Hindlimb muscle (tissue), 1 donor: Measurements from ENCODE around the gene CAGE1. TPM values are rescaled to one million over a fixed set of nuclear protein-coding genes. Genes with fewer than 3 reads are reported as not detected.
A peak's percentile ranks its signal among the peaks of the same experiment; 100 is the strongest.
"Not testable (repeated sequence)": the region's sequence is repeated elsewhere in the genome, so short reads cannot be mapped to it uniquely, and the experiment has no call there.

ENCODE experiments used
- DNase-seq: peaks from one replicate; pipeline ENCODE4 v3.0.0-alpha.2; 2013
- polyA plus RNA-seq: library from polyadenylated mRNA; unstranded; fragments of 120-200 nt; gene quantifications from one replicate; pipeline ENCODE4 v1.2.1, GENCODE V29; 2013; ENCODE audit not compliant: insufficient read length

Gene CAGE1
- polyA plus RNA-seq, 1 donor, result 0.06 TPM

DNA sequence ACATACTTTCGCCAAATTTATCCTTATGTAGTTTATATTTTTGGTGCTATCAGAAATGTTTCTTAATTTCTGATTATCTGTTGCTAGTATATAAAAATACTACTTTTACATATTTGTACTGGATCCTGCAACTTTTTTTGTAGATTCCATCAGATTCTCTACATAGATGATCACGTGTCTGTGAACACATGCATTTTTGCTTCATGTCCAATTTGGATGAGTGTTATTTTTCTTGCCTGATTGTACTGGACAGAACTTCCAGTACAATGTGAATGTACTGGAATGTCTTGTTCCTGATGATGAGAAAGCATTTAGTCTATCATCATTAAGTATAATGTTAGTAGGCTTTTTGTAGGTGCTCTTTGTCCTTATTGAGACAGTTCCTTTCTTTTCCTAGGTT, 51.5 kb downstream of the CAGE1 start:
- DNase-seq, result no peak

DNA sequence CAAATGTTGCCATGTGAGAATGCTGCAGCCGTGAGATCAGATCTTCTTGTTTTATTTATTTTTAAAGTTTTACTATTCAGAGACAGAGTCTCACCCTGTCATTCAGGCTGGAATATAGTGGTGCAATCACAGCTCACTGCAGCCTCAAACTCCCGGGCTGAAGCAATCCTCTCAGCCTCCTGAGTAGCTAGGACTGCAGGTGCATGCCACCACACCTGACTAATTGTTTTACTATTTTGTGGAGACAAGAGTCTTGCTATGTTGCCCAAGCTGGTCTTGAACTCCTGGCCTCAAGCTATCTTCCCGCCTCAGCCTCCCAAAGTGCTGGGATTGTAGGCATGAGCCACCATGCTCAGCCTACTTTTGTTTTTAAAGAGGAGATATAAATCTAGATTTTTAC, 54.0 kb downstream of the CAGE1 start:
- no peak for DNase-seq

- DNase-seq, result no peak
These were observed 54.9 kb downstream of the CAGE1 start for GRCh38 chr6:7334685-7335084.

- no peak for DNase-seq
These were observed 57.3 kb downstream of the CAGE1 start for GRCh38 chr6:7332090-7332745.

- no peak for DNase-seq
These were observed 58.1 kb downstream of the CAGE1 start for GRCh38 chr6:7331452-7331851.

- no peak for DNase-seq
These were observed 61.3 kb downstream of the CAGE1 start for GRCh38 chr6:7328243-7328642.

DNA sequence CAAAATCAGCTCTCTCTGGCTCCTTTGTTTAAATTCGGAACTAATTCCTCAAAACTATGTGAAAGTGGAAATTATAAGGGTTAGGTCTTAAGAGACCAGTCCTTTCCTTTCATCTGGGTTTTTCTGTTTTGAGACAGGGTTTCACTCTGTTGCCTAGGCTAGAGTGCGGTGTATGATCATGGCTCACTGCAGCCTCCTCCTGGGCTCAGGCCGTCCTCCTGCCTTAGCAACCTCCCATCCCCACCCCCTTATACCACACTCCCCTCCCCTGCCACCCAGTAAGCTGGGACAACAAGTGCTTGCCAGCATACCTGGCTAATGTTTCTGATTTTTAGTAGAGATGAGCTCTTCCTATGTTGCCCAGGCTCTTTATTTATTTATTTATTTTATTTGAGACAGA, 63.8 kb downstream of the CAGE1 start:
- DNase-seq, result no peak

DNA sequence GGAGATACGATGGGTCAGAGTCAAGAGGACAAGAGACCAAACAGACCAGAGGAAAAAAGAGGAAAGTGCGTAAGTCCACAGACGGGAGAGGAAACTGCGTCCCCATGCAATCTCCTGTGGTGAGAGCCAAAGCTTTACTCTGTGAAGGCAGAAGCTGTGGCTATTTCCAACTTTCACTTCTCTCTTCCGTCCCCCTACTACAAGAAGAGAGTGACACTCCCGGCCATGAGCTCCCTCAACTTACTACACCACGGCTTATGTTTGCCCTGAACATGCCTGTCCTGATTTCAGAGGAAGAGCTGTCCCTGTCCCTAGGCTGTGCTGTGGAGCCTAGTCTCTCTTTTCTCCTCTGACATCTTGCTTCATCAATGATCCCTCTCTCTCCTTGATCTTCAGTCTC, 65.0 kb downstream of the CAGE1 start:
- no peak for DNase-seq

DNA sequence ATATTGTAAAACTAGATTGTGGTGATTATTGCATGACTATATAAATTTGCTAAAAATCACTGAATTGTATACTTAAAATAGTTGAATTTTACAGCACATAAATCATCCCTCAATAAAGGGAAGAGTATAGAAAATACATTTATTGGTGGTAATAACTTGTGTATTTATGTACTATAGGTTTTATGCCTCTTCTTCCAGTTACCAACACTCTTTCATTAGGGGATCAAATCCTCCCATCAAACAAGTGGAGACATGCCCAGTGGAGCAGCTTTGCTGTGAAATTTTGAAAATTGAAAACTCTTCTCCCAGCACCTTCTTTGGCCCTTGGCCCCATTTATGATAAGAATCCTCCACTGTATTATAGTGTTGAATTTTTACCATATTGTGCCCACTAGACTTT, 66.5 kb downstream of the CAGE1 start:
- no peak for DNase-seq

DNA sequence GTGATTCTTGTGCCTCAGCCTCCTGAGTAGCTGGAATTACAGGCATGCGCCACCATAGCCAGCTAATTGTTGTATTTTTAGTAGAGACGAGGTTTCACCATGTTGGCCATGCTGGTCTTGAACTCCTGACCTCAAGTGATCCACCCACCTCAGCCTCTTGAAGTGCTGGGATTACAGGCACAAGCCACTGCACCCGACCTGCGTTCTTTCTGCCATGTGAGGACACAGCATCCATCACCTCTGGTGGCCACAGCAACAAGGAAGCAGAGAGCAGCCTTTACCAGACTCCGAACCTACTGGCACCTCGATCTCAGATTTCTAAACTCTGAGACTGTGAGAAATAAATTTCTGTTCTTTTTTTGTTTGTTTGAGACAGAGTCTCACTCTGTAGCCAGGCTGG, 67.7 kb downstream of the CAGE1 start:
- DNase-seq, result not testable (repeated sequence)

DNA sequence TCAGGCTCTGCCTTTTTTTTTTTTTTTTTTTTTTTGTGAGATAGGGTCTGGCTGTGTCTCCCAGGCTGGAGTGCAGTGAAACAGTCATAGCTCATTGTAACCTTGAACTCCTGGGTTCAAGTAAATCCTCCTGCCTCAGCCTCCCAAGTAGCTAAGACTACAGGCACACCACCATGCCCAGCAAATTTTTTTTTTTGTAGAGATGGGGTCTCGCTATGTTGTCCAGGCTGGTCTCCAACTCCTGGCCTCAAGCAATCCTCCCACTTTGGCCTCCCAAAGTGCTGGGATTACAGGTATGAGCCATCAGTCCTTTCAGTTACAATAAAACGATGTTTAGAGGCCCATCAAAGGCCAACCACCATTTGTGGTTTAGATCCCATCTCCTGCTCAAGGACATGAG, 70.1 kb downstream of the CAGE1 start:
- not testable (repeated sequence) for DNase-seq

DNA sequence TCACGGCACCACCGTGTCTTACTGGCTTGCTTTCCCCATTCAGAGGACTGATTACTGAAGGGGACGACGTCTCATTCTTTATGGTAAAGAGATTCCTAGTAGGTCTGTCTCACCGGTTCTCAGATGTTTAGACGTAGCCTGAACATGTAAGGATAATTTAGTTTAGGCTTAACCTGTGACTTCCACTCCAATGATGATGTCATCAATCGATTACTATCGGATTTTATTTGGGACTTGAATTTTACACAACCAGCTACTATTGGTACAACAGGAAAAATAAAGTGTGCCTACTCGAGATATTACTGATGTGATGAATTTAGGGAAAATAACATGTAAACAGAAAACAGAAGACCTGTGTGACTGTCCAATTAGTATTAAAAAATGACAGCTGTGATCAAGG, 72.0 kb downstream of the CAGE1 start:
- DNase-seq, result no peak

DNA sequence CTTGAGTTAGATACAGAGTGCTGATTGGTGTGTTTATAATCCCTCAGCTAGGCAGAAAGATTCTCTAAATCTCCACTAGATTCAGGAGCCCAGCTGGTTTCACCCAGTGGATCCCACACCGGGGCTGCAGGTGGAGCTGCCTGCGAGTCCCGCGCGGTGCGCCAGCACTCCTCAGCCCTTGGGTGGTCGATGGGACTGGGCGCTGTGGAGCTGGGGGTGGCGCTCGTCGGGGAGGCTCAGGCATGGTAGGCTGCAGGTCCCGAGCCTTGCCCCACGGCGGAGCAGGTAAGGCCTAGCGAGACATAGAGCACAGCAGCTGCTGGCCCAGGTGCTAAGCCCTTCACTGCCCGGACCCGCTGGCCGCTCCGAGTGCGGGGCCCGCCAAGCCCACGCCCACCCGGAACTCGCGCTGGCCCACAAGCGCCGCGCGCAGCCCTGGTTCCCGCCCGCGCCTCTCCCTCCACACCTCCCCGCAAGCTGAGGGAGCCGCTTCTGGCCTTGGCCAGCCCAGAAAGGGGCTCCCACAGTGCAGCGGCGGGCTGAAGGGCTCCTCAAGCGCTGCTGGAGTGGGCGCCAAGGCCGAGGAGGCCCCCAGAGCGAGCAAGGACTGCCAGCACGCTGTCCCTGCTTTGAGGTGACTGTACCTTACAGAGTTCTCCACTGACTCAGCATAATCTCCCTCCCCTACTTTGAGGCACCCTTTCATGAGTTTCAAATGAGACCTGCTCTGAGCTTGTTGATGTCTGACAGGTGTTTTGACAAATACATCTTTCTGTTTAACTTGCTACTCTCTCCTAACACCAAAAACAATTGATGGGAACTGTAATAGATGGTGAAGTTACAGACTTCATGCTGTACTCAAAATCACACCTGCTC, 72.6 kb downstream of the CAGE1 start:
- DNase-seq, result no peak

DNA sequence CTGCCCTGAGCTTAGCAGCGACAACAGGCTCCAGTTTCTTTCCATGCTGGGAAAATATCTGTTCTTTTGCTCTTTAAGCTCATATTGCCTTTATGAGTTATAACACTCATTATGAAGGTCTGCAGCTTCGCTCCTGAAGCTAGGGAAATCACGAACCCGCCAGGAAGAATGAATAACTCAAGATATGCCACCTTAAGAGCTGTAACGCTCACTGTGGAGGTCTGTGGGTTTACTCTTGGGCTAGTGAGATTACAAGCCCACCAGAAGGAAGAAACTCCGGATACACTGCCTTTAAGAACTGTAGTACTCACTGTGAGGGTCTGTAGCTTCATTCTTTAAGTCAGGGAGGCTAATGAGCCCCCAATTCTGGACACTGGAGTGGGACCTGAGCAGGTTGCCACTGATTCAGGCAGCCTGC, 73.6 kb downstream of the CAGE1 start:
- DNase-seq, result no peak

DNA sequence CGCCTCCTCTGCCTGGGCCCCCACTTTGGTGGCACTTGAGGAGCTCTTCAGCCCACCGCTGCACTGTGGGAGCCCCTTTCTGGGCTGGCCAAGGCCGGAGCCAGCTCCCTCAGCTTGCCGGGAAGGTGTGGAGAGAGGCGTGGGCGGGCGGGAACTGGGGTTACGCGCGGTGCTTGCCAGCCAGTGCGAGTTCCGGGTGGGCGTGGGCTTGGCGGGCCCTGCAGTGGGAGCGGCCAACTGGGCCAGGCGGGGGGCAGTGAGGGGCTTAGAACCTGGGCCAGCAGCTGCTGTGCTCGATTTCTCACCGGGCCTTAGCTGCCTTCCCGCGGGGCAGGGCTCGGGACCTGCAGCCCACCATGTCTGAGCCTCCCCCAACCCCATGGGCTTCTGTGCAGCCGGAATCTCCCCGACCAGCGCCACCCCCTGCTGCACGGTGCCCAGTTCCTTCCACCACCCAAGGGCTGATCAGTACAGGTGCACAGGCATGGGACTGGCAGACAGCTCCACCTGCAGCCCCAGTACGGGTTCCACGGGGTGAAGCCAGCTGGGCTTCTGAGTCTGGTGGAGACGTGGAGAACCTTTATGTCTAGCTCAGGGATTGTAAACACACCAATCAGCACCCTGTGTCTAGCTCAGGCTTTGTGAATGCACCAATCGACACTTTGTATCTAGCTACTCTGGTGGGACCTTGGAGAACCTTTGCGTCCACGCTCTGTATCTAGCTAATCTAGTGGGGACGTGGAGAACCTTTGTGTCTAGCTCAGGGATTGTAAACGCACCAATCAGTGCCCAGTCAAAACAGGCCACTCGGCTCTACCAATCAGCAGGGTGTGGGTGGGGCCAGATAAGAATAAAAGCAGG, 74.2 kb downstream of the CAGE1 start:
- DNase-seq, result not testable (repeated sequence)

GRCh38 chr6:7314414-7314813, 75.1 kb downstream of the CAGE1 start:
- DNase-seq, result no peak

DNA sequence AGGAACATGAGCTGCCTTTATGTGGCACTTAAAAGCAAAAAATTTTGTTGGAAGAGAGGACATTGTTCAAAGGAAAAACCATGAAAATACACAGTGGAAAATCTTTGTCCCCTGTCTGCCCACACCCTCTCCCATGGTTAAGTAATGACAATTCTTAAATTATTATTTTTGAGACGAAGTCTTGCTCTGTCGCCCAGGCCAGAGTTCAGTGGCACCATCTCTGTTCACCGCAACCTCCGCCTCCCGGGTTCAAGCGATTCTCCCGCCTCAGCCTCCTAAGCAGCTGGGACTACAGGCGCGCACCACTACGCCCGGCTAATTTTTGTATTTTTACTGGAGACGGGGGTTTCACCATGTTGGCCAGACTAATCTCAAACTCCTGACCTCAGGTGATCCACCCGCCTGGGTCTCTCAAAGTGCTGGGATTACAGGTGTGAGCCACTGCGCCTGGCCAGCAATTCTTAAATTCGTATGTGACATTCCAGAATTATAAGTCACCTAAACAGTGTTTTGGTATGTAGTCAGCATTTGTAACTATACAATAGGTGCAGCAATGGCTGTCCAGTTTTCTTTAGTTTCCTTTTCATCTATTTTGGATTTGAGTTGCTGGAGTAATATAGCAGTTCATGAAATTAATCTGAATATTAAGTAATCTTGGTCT, 75.9 kb downstream of the CAGE1 start:
- no peak for DNase-seq

DNA sequence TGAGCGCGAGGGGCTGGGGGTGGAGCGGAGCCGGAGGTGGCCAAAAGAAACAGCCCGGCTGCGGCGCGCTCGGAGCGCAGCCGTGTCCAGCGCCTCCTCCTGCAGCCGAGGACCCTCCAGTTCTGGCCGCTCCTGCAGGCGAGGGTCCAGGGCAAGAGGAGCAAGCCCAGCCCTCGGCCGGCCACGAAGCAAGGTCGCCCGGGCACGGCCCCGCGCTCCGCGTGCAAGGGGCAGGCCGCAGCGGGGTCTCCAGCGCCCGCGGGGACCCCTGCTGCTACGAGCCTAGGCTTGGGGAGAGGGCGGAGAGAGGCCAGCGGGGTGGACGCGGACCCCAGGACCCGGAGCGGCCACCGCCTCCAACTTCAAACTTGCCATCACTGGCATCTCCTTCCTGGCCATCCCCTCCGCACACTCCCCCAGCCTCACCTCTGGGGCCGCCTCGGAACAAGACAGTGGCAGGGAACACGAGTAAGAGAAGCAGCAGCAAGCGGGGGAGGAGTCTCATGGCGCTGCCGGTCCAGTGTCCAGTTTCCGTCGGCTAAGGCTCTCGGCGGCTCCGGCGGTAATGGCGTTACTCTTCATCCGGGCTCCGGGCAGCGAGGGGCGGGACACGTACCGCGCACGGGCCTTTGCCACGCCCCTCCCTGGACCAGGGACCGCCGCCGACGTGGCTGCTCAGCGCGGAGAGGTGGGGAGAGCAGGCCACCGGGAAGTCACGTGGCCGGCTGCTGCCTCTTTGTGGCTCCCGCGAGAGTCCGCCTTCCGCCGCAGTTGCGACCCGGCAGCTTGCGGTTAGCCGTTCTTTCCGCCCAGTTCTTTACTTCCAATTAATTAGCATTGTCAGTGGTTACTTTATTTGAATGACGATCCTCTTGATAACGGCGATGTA, 76.7 kb downstream of the CAGE1 start, which contains the start of gene SSR1:
Gene SSR1, minus strand, starts transcription at position 584 of the 889 bp plus-strand sequence. Its CDS starts 79 bp downstream, at position 505.
- peak; percentile 99 for DNase-seq

DNA sequence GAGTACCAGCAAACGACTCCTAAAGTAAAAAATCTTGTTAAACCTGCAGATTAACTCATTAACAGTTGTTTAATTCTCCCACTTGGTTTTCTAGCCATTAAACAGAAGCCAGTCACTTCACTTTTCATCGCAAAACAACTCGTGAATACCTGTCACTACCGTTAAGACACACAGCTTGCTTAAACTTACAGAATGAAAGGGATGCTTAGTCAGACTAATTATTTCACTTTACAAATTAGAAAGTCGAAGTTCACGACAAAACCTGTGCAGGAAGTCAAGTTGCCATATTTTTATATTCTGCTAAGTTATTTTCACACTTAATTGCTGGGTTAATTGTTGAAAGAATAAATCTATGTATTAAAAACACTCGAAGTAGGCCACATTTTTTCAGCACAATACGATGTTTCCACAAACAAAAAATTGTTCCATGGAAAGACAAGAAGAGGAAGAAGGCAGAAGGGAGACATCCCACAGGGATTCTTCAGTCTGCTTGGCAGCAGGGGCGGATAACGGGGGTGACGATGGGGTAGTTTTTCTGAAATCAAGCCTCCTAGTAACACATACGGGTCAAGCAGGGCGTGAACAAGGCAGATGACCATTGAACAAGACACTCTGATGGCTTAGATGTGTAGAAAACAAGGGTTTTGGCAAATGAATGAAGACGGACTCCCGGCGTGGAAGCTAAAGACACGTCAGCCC, 77.5 kb downstream of the CAGE1 start:
- DNase-seq, result no peak

- no peak for DNase-seq
These were observed 78.4 kb downstream of the CAGE1 start for GRCh38 chr6:7311176-7311575.

DNA sequence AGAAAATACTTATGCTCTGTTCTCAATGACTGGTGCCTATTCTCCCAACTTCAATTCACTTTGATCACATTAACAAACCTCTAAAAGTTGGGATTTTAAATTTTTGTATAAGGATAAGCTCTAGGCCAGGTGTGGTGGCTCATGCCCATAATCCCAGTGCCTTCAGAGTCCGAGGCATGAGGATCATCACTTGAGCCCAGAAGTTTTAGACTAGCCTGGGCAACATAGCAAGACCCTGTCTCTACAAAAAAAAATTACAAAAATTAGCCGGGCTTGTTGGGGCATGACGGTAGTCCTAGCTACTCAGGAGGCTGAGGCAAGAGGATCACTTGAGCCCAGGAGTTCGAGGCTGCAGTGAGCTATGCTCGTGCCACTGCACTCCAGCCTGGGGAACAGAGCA, 80.5 kb downstream of the CAGE1 start:
- no peak for DNase-seq
